CD14-positive monocyte (primary cell): ENCODE results near the gene CACNA1C. TPM values are rescaled to one million over a fixed set of nuclear protein-coding genes. Genes with fewer than 3 reads are reported as not detected.

Experiments used
- DNase-seq, 3 donors: peaks; one replicate each; pipeline ENCODE4 v3.0.0-alpha.2; 2011 to 2022
- H2AFZ ChIP-seq: 2 replicates; pipeline ENCODE4 v1.6.0; 2012; ENCODE audit warnings: mild to moderate bottlenecking, low read depth, low read length, inconsistent platforms; ENCODE audit not compliant: insufficient read depth, poor library complexity, severe bottlenecking
- H3K27ac ChIP-seq, 2 donors: 1 replicate in 1 of 2; 2 replicates in 1 of 2; pipeline ENCODE4 v1.5.1; 2012 to 2013; ENCODE audit warnings: low read length in 2 of 2, control low read depth in 1 of 2, inconsistent platforms in 1 of 2, low read depth in 1 of 2, mild to moderate bottlenecking in 1 of 2
- H3K27me3 ChIP-seq, 2 donors: one replicate each; pipeline versions ENCODE4 v1.6.0 to v1.6.1; 2011 to 2013; ENCODE audit warnings: low read length in 2 of 2; ENCODE audit not compliant: control insufficient read depth in 2 of 2, insufficient read depth in 2 of 2
- H3K36me3 ChIP-seq, 2 donors: replicated peaks in 1 of 2; 1 replicate in 1 of 2; 2 replicates in 1 of 2; pipeline versions ENCODE4 v1.5.1 to v1.6.1; 2012 to 2013; ENCODE audit warnings: low read length in 2 of 2, control low read depth in 1 of 2, inconsistent platforms in 1 of 2, mild to moderate bottlenecking in 1 of 2; ENCODE audit not compliant: insufficient read depth in 2 of 2, control insufficient read depth in 1 of 2
- H3K4me1 ChIP-seq, 2 donors: 1 replicate in 1 of 2; 2 replicates in 1 of 2; pipeline versions ENCODE4 v1.5.1 to v1.6.1; 2012 to 2013; ENCODE audit warnings: low read length in 2 of 2, control low read depth in 1 of 2, inconsistent platforms in 1 of 2, mild to moderate bottlenecking in 1 of 2, moderate library complexity in 1 of 2; ENCODE audit not compliant: insufficient read depth in 2 of 2, control insufficient read depth in 1 of 2
- H3K4me2 ChIP-seq: replicated peaks from 2 replicates; pipeline ENCODE3; 2012; ENCODE audit warnings: low read length, moderate library complexity, mild to moderate bottlenecking; ENCODE audit not compliant: poor library complexity, severe bottlenecking; ENCODE audit errors: extremely low read depth
- H3K4me3 ChIP-seq, 3 experiments: fragments of 200-600 bp in 1 of 3; sonication (generic) in 1 of 3; replicated peaks in 1 of 3; 1 replicate in 2 of 3; 2 replicates in 1 of 3; pipeline ENCODE4 v1.5.1; 2011 to 2013; ENCODE audit warnings: low read length in 3 of 3, mild to moderate bottlenecking in 3 of 3, control low read depth in 2 of 3, low read depth in 2 of 3, inconsistent platforms in 1 of 3, moderate library complexity in 1 of 3
- H3K79me2 ChIP-seq: 2 replicates; pipeline ENCODE4 v1.6.0; 2012; ENCODE audit warnings: mild to moderate bottlenecking, control low read depth, inconsistent platforms, low read length, moderate library complexity; ENCODE audit not compliant: insufficient read depth
- H3K9ac ChIP-seq: 2 replicates; pipeline ENCODE4 v1.6.0; 2017; ENCODE audit warnings: low read length, mild to moderate bottlenecking; ENCODE audit not compliant: insufficient read depth, poor library complexity, severe bottlenecking
- H3K9me3 ChIP-seq, 2 donors: replicated peaks in 1 of 2; 1 replicate in 1 of 2; 2 replicates in 1 of 2; pipeline versions ENCODE4 v1.5.1 to v1.6.1; 2012 to 2013; ENCODE audit warnings: low read length in 2 of 2, control low read depth in 1 of 2; ENCODE audit not compliant: control insufficient read depth in 1 of 2, insufficient read depth in 1 of 2
- H4K20me1 ChIP-seq: 2 replicates; pipeline ENCODE4 v1.6.0; 2012; ENCODE audit warnings: mild to moderate bottlenecking, low read length, control low read depth, moderate library complexity; ENCODE audit not compliant: insufficient read depth
- H3K27ac Mint-ChIP-seq, 7 donors: one replicate each; pipeline ENCODE4 v1.8.0; 2020; ENCODE audit warnings: mild to moderate bottlenecking in 7 of 7, mixed read lengths in 7 of 7, moderate library complexity in 6 of 7, inconsistent platforms in 2 of 7
- H3K27me3 Mint-ChIP-seq, 3 donors: one replicate each; pipeline ENCODE4 v1.8.0; 2021 to 2022; ENCODE audit warnings: low read depth in 3 of 3, mild to moderate bottlenecking in 3 of 3, mixed read lengths in 3 of 3, moderate library complexity in 3 of 3, inconsistent platforms in 1 of 3
- H3K36me3 Mint-ChIP-seq, 2 donors: one replicate each; pipeline ENCODE4 v1.8.0; 2020; ENCODE audit warnings: mixed read lengths in 2 of 2, inconsistent platforms in 1 of 2, mild to moderate bottlenecking in 1 of 2
- H3K4me1 Mint-ChIP-seq: one replicate; pipeline ENCODE4 v1.8.0; 2020; ENCODE audit warnings: mild to moderate bottlenecking, mixed read lengths
- H3K4me3 Mint-ChIP-seq, 2 donors: one replicate each; pipeline ENCODE4 v1.8.0; 2020; ENCODE audit warnings: mild to moderate bottlenecking in 2 of 2, mixed read lengths in 2 of 2, moderate library complexity in 1 of 2
- H3K9me3 Mint-ChIP-seq, 7 donors: one replicate each; pipeline ENCODE4 v1.8.0; 2020 to 2022; ENCODE audit warnings: mixed read lengths in 7 of 7, mild to moderate bottlenecking in 6 of 7, moderate library complexity in 6 of 7, inconsistent platforms in 2 of 7
- WGBS: methylation state at CpG from one replicate; pipeline ENCODE4 v1.1.5; 2013; ENCODE audit warnings: missing lambda C conversion rate; ENCODE audit not compliant: insufficient coverage; 5-methylcytosine and 5-hydroxymethylcytosine counted together
- intact Hi-C, 2 donors: fragments of 100-400 bp; cut with micrococcal nuclease; formaldehyde crosslinking; loops; one replicate each; pipeline versions ENCODE4 v1.15.0 to v1.15.1; 2023
- polyA plus RNA-seq, 3 donors: library from polyadenylated mRNA; depleted of rRNA in 1 of 3; unstranded in 2 of 3; stranded (reverse) in 1 of 3; fragments of 300-500 nt in 2 of 3; fragments of >200 nt in 1 of 3; fragmentation: Illumina TruSeq in 2 of 3; gene quantifications; 1 replicate in 2 of 3; 2 replicates in 1 of 3; pipeline ENCODE4 v1.2.3, GENCODE V29; 2012 to 2021
- TF ChIP-seq, protein P1 (sequence below): fragments of 200-600 bp; IDR thresholded peaks from one replicate; pipeline ENCODE4 v1.8.0; 2022; ENCODE audit warnings: antibody characterized with exemption, mild to moderate bottlenecking

Gene CACNA1C
- polyA plus RNA-seq, 3 donors: not detected

DNA sequence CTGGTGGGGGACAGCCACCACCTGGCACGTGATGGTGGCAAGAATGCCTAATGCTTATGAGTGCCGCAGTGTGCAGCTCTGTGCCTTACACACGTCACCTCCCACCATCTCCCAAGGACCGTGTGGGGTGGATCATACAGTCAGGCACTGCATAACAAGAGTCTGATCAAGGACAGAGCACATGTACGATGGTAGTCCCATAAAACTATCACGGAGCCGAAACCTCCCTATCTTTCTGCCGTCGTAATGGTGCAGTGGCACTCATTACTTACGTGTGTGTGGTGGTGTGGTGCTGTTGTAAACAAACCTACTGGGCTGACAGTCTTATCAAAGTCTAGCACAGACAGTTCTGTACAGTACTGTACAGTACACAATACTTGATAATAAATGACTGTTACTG, 89.3 kb downstream of the CACNA1C start:
- no peak for DNase-seq
- Histone ChIP-seq H3K4me2 (no peak overlapping the region), H3K9me3 (no peaks in the 10 kb centered on the region), H4K20me1 (no peaks in the 10 kb centered on the region), H3K9ac (no peak overlapping the region), H3K79me2 (no peaks in the 10 kb centered on the region), H3K4me3 (no peak overlapping the region), H3K27me3 (no peaks in the 10 kb centered on the region), H3K36me3 (no peaks in the 10 kb centered on the region), H3K4me1 (no peaks in the 10 kb centered on the region), H3K27ac (no peak overlapping the region), H2AFZ (no peak overlapping the region)
- Mint-ChIP-seq H3K4me3 (no peak overlapping the region), H3K36me3 (no peaks in the 10 kb centered on the region), H3K9me3 (peaks cover 0 to under 1% (median 0%) of the 10 kb centered on the region in 7 donors), H3K27me3 (peaks cover 0 to 3% (median 0%) of the 10 kb centered on the region in 3 donors), H3K27ac (no peak overlapping the region), H3K4me1 (no peaks in the 10 kb centered on the region)
- WGBS: 100% methylated on average over 5 of the region's 10 CpGs
- TF ChIP-seq, protein P1, sequence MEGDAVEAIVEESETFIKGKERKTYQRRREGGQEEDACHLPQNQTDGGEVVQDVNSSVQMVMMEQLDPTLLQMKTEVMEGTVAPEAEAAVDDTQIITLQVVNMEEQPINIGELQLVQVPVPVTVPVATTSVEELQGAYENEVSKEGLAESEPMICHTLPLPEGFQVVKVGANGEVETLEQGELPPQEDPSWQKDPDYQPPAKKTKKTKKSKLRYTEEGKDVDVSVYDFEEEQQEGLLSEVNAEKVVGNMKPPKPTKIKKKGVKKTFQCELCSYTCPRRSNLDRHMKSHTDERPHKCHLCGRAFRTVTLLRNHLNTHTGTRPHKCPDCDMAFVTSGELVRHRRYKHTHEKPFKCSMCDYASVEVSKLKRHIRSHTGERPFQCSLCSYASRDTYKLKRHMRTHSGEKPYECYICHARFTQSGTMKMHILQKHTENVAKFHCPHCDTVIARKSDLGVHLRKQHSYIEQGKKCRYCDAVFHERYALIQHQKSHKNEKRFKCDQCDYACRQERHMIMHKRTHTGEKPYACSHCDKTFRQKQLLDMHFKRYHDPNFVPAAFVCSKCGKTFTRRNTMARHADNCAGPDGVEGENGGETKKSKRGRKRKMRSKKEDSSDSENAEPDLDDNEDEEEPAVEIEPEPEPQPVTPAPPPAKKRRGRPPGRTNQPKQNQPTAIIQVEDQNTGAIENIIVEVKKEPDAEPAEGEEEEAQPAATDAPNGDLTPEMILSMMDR: no peak
- intact Hi-C loops: no loop called here

DNA sequence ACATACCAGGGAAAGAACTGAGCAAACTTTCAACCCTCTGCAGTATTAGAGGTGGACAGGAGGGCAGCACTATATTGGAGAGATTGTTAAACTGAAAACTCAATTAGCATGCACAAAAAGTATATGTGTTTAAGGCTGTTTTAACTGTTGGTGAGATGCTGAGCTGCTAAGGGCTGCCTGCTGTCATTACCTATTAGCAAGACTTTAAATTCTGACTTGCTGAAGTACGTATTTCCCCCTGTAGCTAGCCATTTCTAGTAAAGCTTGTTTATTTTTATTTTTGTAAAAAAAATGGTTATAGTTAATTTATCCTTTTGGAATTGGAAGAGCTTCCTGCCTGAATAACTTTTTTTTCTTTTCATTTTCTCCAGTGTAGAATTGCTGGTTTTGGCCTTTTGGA, 92.2 kb downstream of the CACNA1C start:
- peaks cover 0 to 5% (median 2%) of the 10 kb centered on the region in 3 donors for H3K27me3 Mint-ChIP-seq

More for the DNA sequence above, 92.2 kb downstream of the CACNA1C start:
- Mint-ChIP-seq H3K4me1 (no peaks in the 10 kb centered on the region), H3K27ac (no peak overlapping the region), H3K36me3 (no peaks in the 10 kb centered on the region), H3K9me3 (peaks cover 0 to 1% (median 0%) of the 10 kb centered on the region in 7 donors), H3K4me3 (no peak overlapping the region)
- no CpG with 5 or more reads among the region's 1 CpG for WGBS
- Histone ChIP-seq H2AFZ (no peak overlapping the region), H3K27ac (no peak overlapping the region), H3K79me2 (no peaks in the 10 kb centered on the region), H3K4me1 (no peaks in the 10 kb centered on the region), H4K20me1 (no peaks in the 10 kb centered on the region), H3K36me3 (no peaks in the 10 kb centered on the region), H3K27me3 (no peaks in the 10 kb centered on the region), H3K9me3 (no peaks in the 10 kb centered on the region), H3K4me3 (no peak overlapping the region), H3K9ac (no peak overlapping the region), H3K4me2 (no peak overlapping the region)
- DNase-seq: no peak
- intact Hi-C loops: no loop called here
- TF ChIP-seq, protein P1: no peak
